K562 (cell line): ENCODE results near the gene TENM4. TPM values are rescaled to one million over a fixed set of nuclear protein-coding genes. Genes with fewer than 3 reads are reported as not detected.

Experiments
- ARHGAP35 ChIP-seq: fragments of 450-650 bp; IDR thresholded peaks from 2 replicates; pipeline ENCODE4 v1.6.1; 2018; ENCODE audit not compliant: partially characterized antibody
- BMI1 ChIP-seq: fragments of 150-350 bp; IDR thresholded peaks from 2 replicates; pipeline ENCODE4 v1.6.1; 2014; ENCODE audit warnings: low read length
- DDX20 ChIP-seq: fragments of 450-650 bp; IDR thresholded peaks from 2 replicates; pipeline ENCODE4 v1.6.1; 2016; ENCODE audit warnings: missing genetic modification characterization, low read depth, mild to moderate bottlenecking, missing compliant biosample characterization, moderate library complexity
- GTF3C2 ChIP-seq: IDR thresholded peaks from 3 replicates; pipeline ENCODE4 v1.6.1; 2011; ENCODE audit warnings: borderline replicate concordance, mild to moderate bottlenecking, moderate library complexity; ENCODE audit not compliant: insufficient read length; ENCODE audit errors: extremely low read depth
- HES1 ChIP-seq: fragments of 450-650 bp; IDR thresholded peaks from 2 replicates; pipeline ENCODE4 v1.6.1; 2016; ENCODE audit warnings: low read depth, mild to moderate bottlenecking, moderate library complexity
- JUND ChIP-seq, 2 experiments: IDR thresholded peaks; 2 replicates in 1 of 2; 3 replicates in 1 of 2; pipeline ENCODE4 v1.6.1; 2011; ENCODE audit warnings: borderline replicate concordance in 2 of 2, low read depth in 2 of 2, low read length in 2 of 2, improper control_type of control experiment in 1 of 2, missing biosample characterization in 1 of 2, missing genetic modification characterization in 1 of 2, missing genetic modification reagents in 1 of 2
- KLF16 ChIP-seq: IDR thresholded peaks from 2 replicates; pipeline ENCODE4 v1.6.1; 2016; ENCODE audit warnings: antibody characterized with exemption
- NFE2L1 ChIP-seq: fragments of 450-650 bp; IDR thresholded peaks from 2 replicates; pipeline ENCODE4 v1.6.1; 2016; ENCODE audit warnings: missing genetic modification characterization, low read depth, mild to moderate bottlenecking, missing compliant biosample characterization, moderate library complexity, borderline replicate concordance
- PHF8 ChIP-seq: fragments of 200-600 bp; sonication (generic); IDR thresholded peaks from 2 replicates; pipeline ENCODE4 v1.6.1; 2012; ENCODE audit warnings: mixed run types, mild to moderate bottlenecking, inconsistent platforms, low read length, moderate library complexity, borderline replicate concordance
- RAD21 ChIP-seq, 2 experiments: fragments of 250-450 bp in 1 of 2; fragments of 450-650 bp in 1 of 2; sonication (Bioruptor Pico) in 1 of 2; formaldehyde crosslinking in 1 of 2; IDR thresholded peaks in 1 of 2; conservative IDR thresholded peaks in 1 of 2; 2 replicates each; pipeline versions ENCODE4 v1.4.0 to v1.8.0; 2020 to 2022; ENCODE audit warnings: mild to moderate bottlenecking in 2 of 2, moderate library complexity in 1 of 2
- RREB1 ChIP-seq: fragments of 250-450 bp; sonication (Bioruptor Pico); IDR thresholded peaks from 2 replicates; pipeline ENCODE4 v1.4.0; 2020
- VEZF1 ChIP-seq: fragments of 200-800 bp; sonication (Bioruptor generic); IDR thresholded peaks from 2 replicates; pipeline ENCODE4 v1.6.1; 2017; ENCODE audit warnings: missing genetic modification characterization, missing compliant biosample characterization
- ZBTB17 ChIP-seq: fragments of 450-650 bp; formaldehyde crosslinking; IDR thresholded peaks from 2 replicates; pipeline ENCODE4 v1.4.0; 2020; ENCODE audit warnings: mild to moderate bottlenecking
- ZNF507 ChIP-seq: conservative IDR thresholded peaks from 2 replicates; pipeline ENCODE4 v1.6.1; 2017; ENCODE audit warnings: missing genetic modification characterization, missing compliant biosample characterization
- ZNF586 ChIP-seq: fragments of 450-650 bp; formaldehyde crosslinking; conservative IDR thresholded peaks from 2 replicates; pipeline ENCODE4 v1.4.0; 2020; ENCODE audit warnings: mild to moderate bottlenecking, moderate library complexity
- polyA plus RNA-seq, 8 experiments: library from polyadenylated mRNA; depleted of rRNA in 4 of 8; stranded (reverse) in 5 of 8; unstranded in 3 of 8; fragments of >200 nt; fragmentation: Nextera tagmentation in 2 of 8; fragmentation: Illumina TruSeq in 1 of 8; extraction: Ambion mirVana in 2 of 8; extraction: Trizol in 1 of 8; gene quantifications; 2 replicates each; pipeline versions ENCODE4 v1.2.1 to v1.2.3, GENCODE V29; 2011 to 2014; ENCODE audit warnings: inconsistent platforms in 1 of 8, missing spikeins in 1 of 8
- total RNA-seq, 7 experiments: library from RNA; depleted of rRNA in 6 of 7; stranded (reverse); fragments of >200 nt in 6 of 7; fragmentation: Illumina TruSeq in 2 of 7; extraction: Trizol in 2 of 7; gene quantifications; 2 replicates each; pipeline versions ENCODE4 v1.2.1 to v1.2.3, GENCODE V29; 2011 to 2021; ENCODE audit warnings: low replicate concordance in 1 of 7

The TENM4 gene
- total and polyA plus RNA-seq, 9 of the 15 experiments (the other 6 are each of a cell fraction or from before 2014, with no cell fraction given) = 0.16 TPM; not detected in 8

DNA sequence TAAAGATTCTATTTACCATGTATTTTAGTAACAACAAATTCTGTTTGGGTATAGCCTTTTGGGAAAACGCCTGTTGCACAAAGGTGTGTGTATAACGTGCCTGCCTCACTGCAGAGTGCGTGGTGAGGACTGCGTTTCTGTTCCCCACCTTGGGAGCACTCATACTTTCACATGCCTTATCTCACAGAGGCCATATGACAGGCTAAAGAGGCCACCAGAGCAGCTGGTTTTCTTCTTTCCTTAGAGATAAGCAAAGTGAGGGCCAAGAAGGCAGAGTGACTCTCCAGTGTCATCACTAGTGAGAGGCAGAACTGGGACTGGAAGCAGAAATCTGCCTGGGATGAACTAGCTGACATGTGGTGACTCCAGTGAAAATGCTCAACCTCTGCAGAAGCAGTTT is 497.0 kb downstream of the TENM4 start (continued):
- no peak for TF ChIP-seq RREB1 (CRISPR knock-in tag)
- TF ChIP-seq RAD21 (CRISPR knock-in tag; conservative IDR thresholded peaks at IDR 0.05 in 1 of 2, IDR thresholded peaks at IDR 0.05 in 1 of 2) = no peak
- peak; percentile 24; the same call in 1 of the 2 replicates for TF ChIP-seq VEZF1 (CRISPR knock-in tag)
- TF ChIP-seq ZNF507 = no peak
- no peak for TF ChIP-seq DDX20 (tag)
- TF ChIP-seq HES1 = no peak
- TF ChIP-seq ARHGAP35 = no peak
- no peak for TF ChIP-seq NFE2L1 (tag)
- TF ChIP-seq BMI1 = no peak
- no peak for TF ChIP-seq ZNF586 (CRISPR knock-in tag)
- TF ChIP-seq PHF8 = no peak
- TF ChIP-seq ZBTB17 (CRISPR knock-in tag) = 0 out of 2 replicates have a peak, but pooled peaks have one; percentile 39
- TF ChIP-seq KLF16 = peak; percentile 77
- TF ChIP-seq JUND (IDR thresholded peaks at IDR 0.05; ENCODE audit: borderline replicate concordance, low read depth, low read length) = peak; percentile 40; the same call in 1 of the 2 replicates
- peak; percentile 34; the same call in 1 of the 3 replicates for TF ChIP-seq JUND (tag; IDR thresholded peaks at IDR 0.05; ENCODE audit: borderline replicate concordance, low read depth, low read length)
- no peak for TF ChIP-seq GTF3C2
